GM23338 (cell line): ENCODE results near the gene TFEB. TPM values are rescaled to one million over a fixed set of nuclear protein-coding genes. Genes with fewer than 3 reads are reported as not detected.

Experiments used
- ATAC-seq: fragments of 200-7000 bp; cut with Tn5 transposase; 3 replicates; pipeline ENCODE4 v1.9.1; 2020
- DNase-seq: peaks from one replicate; pipeline ENCODE4 v3.0.0-alpha.2; 2015; ENCODE audit warnings: low spot score
- H2AFZ ChIP-seq: fragments of 200-600 bp; sonication (generic); 2 replicates; pipeline ENCODE4 v1.8.0; 2016; ENCODE audit warnings: antibody characterized with exemption, mild to moderate bottlenecking, moderate library complexity
- H3F3A ChIP-seq: fragments of 200-600 bp; sonication (generic); replicated peaks from 2 replicates; pipeline ENCODE4 v1.8.0; 2017; ENCODE audit warnings: antibody characterized with exemption, mixed run types, low read depth
- H3K27ac ChIP-seq: fragments of 200-600 bp; sonication (generic); 2 replicates; pipeline ENCODE4 v1.6.1; 2016; ENCODE audit warnings: low read depth
- H3K27me3 ChIP-seq: fragments of 200-600 bp; sonication (generic); 2 replicates; pipeline ENCODE4 v1.8.0; 2016; ENCODE audit warnings: mild to moderate bottlenecking, mixed run types, moderate library complexity; ENCODE audit not compliant: insufficient read depth
- H3K36me3 ChIP-seq: fragments of 200-600 bp; sonication (generic); 2 replicates; pipeline ENCODE4 v1.8.0; 2016; ENCODE audit warnings: mild to moderate bottlenecking; ENCODE audit not compliant: insufficient read depth
- H3K4me1 ChIP-seq: fragments of 200-600 bp; sonication (generic); 2 replicates; pipeline ENCODE4 v1.8.0; 2016; ENCODE audit warnings: mild to moderate bottlenecking, moderate library complexity; ENCODE audit not compliant: insufficient read depth
- H3K4me2 ChIP-seq: fragments of 200-600 bp; sonication (generic); 2 replicates; pipeline ENCODE4 v1.7.1; 2017; ENCODE audit warnings: mixed run types
- H3K4me3 ChIP-seq: fragments of 200-600 bp; sonication (generic); 2 replicates; pipeline ENCODE4 v1.6.1; 2016; ENCODE audit warnings: mixed run types
- H3K79me2 ChIP-seq: fragments of 200-600 bp; sonication (generic); replicated peaks from 2 replicates; pipeline ENCODE4 v1.8.0; 2017; ENCODE audit warnings: mild to moderate bottlenecking; ENCODE audit not compliant: insufficient read depth
- H3K9me2 ChIP-seq: fragments of 200-600 bp; sonication (generic); 2 replicates; pipeline ENCODE4 v1.8.0; 2017; ENCODE audit not compliant: insufficient read depth
- H4K20me1 ChIP-seq: fragments of 200-600 bp; sonication (generic); replicated peaks from 2 replicates; pipeline ENCODE4 v1.8.0; 2017; ENCODE audit warnings: mild to moderate bottlenecking; ENCODE audit not compliant: insufficient read depth
- H3K27ac Mint-ChIP-seq: 2 replicates; pipeline ENCODE4 v1.8.0; 2020; ENCODE audit warnings: inconsistent platforms, mild to moderate bottlenecking, moderate library complexity, mixed read lengths
- H3K27me3 Mint-ChIP-seq: 3 replicates; pipeline ENCODE4 v1.8.0; 2022; ENCODE audit warnings: low read depth, mild to moderate bottlenecking, moderate library complexity, mixed read lengths, inconsistent platforms; ENCODE audit not compliant: insufficient read depth, poor library complexity
- H3K36me3 Mint-ChIP-seq: 3 replicates; pipeline ENCODE4 v1.8.0; 2021; ENCODE audit warnings: low read depth, mild to moderate bottlenecking, inconsistent platforms, moderate library complexity, mixed read lengths
- H3K4me1 Mint-ChIP-seq: 3 replicates; pipeline ENCODE4 v1.8.0; 2020; ENCODE audit warnings: mild to moderate bottlenecking, inconsistent platforms, mixed read lengths
- H3K4me3 Mint-ChIP-seq: 3 replicates; pipeline ENCODE4 v1.8.0; 2021; ENCODE audit warnings: moderate library complexity, mild to moderate bottlenecking, inconsistent platforms, mixed read lengths
- H3K9me3 Mint-ChIP-seq: 3 replicates; pipeline ENCODE4 v1.8.0; 2020; ENCODE audit warnings: moderate library complexity, mild to moderate bottlenecking, inconsistent platforms, mixed read lengths
- CREB1 ChIP-seq: fragments of 250-450 bp; sonication (Bioruptor Pico); IDR thresholded peaks from 2 replicates; pipeline ENCODE4 v1.5.0; 2020; ENCODE audit warnings: low read depth, mild to moderate bottlenecking, moderate library complexity
- EZH2 ChIP-seq: fragments of 200-600 bp; sonication (generic); IDR thresholded peaks from one replicate; pipeline ENCODE4 v1.8.0; 2017; ENCODE audit warnings: antibody characterized with exemption, mild to moderate bottlenecking, low read depth; ENCODE audit not compliant: unreplicated experiment
- EZH2phosphoT487 ChIP-seq: fragments of 200-600 bp; sonication (generic); IDR thresholded peaks from one replicate; pipeline ENCODE4 v1.8.1; 2018; ENCODE audit warnings: antibody characterized with exemption; ENCODE audit not compliant: unreplicated experiment
- JUNB ChIP-seq: IDR thresholded peaks from one replicate; pipeline ENCODE4 v1.6.1; 2016; ENCODE audit warnings: antibody characterized with exemption; ENCODE audit not compliant: unreplicated experiment
- NANOG ChIP-seq: IDR thresholded peaks from 2 replicates; pipeline ENCODE4 v1.6.1; 2016; ENCODE audit warnings: antibody characterized with exemption, borderline replicate concordance
- POLR2AphosphoS5 ChIP-seq: IDR thresholded peaks from 2 replicates; pipeline ENCODE4 v1.6.1; 2016; ENCODE audit warnings: antibody characterized with exemption, low read depth
- STAT1 ChIP-seq: IDR thresholded peaks from one replicate; pipeline ENCODE4 v1.6.1; 2016; ENCODE audit warnings: antibody characterized with exemption; ENCODE audit not compliant: unreplicated experiment
- ZNF114 ChIP-seq: fragments of 250-450 bp; sonication (Bioruptor Pico); IDR thresholded peaks from 2 replicates; pipeline ENCODE4 v1.5.0; 2020; ENCODE audit warnings: mild to moderate bottlenecking, moderate library complexity
- ZNF331 ChIP-seq: fragments of 250-450 bp; sonication (Bioruptor Pico); IDR thresholded peaks from 2 replicates; pipeline ENCODE4 v1.5.0; 2020; ENCODE audit warnings: low read depth, mild to moderate bottlenecking, moderate library complexity
- polyA plus RNA-seq: library from polyadenylated mRNA; unstranded; fragments of >200 nt; fragmentation: Nextera tagmentation; extraction: Ambion mirVana; gene quantifications from 2 replicates; pipeline ENCODE4 v1.2.1, GENCODE V29; 2016
- total RNA-seq: library from RNA; depleted of rRNA; stranded (reverse); fragments of >200 nt; shearing (Covaris generic); gene quantifications from 2 replicates; pipeline ENCODE4 v1.2.3, GENCODE V29; 2014
- TF ChIP-seq, protein P1 (sequence below): IDR thresholded peaks from one replicate; pipeline ENCODE4 v1.6.1; 2018; ENCODE audit warnings: antibody characterized with exemption; ENCODE audit not compliant: unreplicated experiment
- TF ChIP-seq, protein P2 (sequence below), 2 experiments: fragments of 200-600 bp in 1 of 2; sonication (generic) in 1 of 2; conservative IDR thresholded peaks; 2 replicates each; pipeline versions ENCODE4 v1.5.1 to v1.6.1; 2016 to 2017; ENCODE audit warnings: antibody characterized with exemption in 2 of 2, low read depth in 2 of 2, mild to moderate bottlenecking in 2 of 2, moderate library complexity in 1 of 2
- TF ChIP-seq, protein P3 (sequence below): fragments of 250-450 bp; sonication (Bioruptor Pico); IDR thresholded peaks from 2 replicates; pipeline ENCODE4 v1.5.0; 2020; ENCODE audit warnings: mild to moderate bottlenecking, moderate library complexity
- TF ChIP-seq, protein P4 (sequence below): IDR thresholded peaks from 2 replicates; pipeline ENCODE4 v1.6.1; 2016; ENCODE audit warnings: antibody characterized with exemption

Gene TFEB
- total and polyA plus RNA-seq, 2 experiments from 2014 or later = 1.3 to 4.3 TPM

DNA sequence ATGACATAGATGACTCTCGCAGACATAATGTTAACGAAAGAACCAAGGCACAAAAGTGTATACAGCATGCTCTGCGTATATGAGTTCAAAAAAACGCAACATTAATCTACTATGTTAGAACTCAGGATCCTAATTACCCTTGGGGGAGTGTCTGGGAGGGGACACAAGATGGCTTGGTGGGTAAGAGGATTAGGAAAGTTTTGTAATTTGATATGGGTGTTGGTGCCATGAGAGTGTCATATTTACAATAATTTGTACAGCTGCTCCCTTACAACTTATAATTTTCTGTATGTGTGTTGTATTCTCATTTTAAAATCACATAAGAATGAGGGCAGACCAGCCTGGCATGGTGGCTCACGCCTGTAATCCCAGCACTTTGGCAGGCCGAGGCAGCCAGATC, 38.6 kb downstream of the TFEB start:
- Histone ChIP-seq H3K27me3 (no peaks in the 10 kb centered on the region), H3K4me3 (no peak overlapping the region), H2AFZ (no peak overlapping the region), H4K20me1 (no peaks in the 10 kb centered on the region), H3K4me1 (no peaks in the 10 kb centered on the region), H3K4me2 (no peak overlapping the region), H3F3A (0 out of 2 replicates have a peak, but pooled peaks cover 3% of the 10 kb centered on the region), H3K9me2 (no peaks in the 10 kb centered on the region), H3K36me3 (no peaks in the 10 kb centered on the region), H3K79me2 (no peaks in the 10 kb centered on the region), H3K27ac (no peak overlapping the region)
- H3K4me1 Mint-ChIP-seq = peaks cover 11% of the 10 kb centered on the region
- TF ChIP-seq ZNF114 (CRISPR knock-in tag) = no peak
- TF ChIP-seq, protein P1, sequence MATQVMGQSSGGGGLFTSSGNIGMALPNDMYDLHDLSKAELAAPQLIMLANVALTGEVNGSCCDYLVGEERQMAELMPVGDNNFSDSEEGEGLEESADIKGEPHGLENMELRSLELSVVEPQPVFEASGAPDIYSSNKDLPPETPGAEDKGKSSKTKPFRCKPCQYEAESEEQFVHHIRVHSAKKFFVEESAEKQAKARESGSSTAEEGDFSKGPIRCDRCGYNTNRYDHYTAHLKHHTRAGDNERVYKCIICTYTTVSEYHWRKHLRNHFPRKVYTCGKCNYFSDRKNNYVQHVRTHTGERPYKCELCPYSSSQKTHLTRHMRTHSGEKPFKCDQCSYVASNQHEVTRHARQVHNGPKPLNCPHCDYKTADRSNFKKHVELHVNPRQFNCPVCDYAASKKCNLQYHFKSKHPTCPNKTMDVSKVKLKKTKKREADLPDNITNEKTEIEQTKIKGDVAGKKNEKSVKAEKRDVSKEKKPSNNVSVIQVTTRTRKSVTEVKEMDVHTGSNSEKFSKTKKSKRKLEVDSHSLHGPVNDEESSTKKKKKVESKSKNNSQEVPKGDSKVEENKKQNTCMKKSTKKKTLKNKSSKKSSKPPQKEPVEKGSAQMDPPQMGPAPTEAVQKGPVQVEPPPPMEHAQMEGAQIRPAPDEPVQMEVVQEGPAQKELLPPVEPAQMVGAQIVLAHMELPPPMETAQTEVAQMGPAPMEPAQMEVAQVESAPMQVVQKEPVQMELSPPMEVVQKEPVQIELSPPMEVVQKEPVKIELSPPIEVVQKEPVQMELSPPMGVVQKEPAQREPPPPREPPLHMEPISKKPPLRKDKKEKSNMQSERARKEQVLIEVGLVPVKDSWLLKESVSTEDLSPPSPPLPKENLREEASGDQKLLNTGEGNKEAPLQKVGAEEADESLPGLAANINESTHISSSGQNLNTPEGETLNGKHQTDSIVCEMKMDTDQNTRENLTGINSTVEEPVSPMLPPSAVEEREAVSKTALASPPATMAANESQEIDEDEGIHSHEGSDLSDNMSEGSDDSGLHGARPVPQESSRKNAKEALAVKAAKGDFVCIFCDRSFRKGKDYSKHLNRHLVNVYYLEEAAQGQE = no peak
- TF ChIP-seq, protein P2, sequence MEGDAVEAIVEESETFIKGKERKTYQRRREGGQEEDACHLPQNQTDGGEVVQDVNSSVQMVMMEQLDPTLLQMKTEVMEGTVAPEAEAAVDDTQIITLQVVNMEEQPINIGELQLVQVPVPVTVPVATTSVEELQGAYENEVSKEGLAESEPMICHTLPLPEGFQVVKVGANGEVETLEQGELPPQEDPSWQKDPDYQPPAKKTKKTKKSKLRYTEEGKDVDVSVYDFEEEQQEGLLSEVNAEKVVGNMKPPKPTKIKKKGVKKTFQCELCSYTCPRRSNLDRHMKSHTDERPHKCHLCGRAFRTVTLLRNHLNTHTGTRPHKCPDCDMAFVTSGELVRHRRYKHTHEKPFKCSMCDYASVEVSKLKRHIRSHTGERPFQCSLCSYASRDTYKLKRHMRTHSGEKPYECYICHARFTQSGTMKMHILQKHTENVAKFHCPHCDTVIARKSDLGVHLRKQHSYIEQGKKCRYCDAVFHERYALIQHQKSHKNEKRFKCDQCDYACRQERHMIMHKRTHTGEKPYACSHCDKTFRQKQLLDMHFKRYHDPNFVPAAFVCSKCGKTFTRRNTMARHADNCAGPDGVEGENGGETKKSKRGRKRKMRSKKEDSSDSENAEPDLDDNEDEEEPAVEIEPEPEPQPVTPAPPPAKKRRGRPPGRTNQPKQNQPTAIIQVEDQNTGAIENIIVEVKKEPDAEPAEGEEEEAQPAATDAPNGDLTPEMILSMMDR (conservative IDR thresholded peaks at IDR 0.05; ENCODE audit: low read depth in 2 of 2) = no peak
- TF ChIP-seq, protein P3, sequence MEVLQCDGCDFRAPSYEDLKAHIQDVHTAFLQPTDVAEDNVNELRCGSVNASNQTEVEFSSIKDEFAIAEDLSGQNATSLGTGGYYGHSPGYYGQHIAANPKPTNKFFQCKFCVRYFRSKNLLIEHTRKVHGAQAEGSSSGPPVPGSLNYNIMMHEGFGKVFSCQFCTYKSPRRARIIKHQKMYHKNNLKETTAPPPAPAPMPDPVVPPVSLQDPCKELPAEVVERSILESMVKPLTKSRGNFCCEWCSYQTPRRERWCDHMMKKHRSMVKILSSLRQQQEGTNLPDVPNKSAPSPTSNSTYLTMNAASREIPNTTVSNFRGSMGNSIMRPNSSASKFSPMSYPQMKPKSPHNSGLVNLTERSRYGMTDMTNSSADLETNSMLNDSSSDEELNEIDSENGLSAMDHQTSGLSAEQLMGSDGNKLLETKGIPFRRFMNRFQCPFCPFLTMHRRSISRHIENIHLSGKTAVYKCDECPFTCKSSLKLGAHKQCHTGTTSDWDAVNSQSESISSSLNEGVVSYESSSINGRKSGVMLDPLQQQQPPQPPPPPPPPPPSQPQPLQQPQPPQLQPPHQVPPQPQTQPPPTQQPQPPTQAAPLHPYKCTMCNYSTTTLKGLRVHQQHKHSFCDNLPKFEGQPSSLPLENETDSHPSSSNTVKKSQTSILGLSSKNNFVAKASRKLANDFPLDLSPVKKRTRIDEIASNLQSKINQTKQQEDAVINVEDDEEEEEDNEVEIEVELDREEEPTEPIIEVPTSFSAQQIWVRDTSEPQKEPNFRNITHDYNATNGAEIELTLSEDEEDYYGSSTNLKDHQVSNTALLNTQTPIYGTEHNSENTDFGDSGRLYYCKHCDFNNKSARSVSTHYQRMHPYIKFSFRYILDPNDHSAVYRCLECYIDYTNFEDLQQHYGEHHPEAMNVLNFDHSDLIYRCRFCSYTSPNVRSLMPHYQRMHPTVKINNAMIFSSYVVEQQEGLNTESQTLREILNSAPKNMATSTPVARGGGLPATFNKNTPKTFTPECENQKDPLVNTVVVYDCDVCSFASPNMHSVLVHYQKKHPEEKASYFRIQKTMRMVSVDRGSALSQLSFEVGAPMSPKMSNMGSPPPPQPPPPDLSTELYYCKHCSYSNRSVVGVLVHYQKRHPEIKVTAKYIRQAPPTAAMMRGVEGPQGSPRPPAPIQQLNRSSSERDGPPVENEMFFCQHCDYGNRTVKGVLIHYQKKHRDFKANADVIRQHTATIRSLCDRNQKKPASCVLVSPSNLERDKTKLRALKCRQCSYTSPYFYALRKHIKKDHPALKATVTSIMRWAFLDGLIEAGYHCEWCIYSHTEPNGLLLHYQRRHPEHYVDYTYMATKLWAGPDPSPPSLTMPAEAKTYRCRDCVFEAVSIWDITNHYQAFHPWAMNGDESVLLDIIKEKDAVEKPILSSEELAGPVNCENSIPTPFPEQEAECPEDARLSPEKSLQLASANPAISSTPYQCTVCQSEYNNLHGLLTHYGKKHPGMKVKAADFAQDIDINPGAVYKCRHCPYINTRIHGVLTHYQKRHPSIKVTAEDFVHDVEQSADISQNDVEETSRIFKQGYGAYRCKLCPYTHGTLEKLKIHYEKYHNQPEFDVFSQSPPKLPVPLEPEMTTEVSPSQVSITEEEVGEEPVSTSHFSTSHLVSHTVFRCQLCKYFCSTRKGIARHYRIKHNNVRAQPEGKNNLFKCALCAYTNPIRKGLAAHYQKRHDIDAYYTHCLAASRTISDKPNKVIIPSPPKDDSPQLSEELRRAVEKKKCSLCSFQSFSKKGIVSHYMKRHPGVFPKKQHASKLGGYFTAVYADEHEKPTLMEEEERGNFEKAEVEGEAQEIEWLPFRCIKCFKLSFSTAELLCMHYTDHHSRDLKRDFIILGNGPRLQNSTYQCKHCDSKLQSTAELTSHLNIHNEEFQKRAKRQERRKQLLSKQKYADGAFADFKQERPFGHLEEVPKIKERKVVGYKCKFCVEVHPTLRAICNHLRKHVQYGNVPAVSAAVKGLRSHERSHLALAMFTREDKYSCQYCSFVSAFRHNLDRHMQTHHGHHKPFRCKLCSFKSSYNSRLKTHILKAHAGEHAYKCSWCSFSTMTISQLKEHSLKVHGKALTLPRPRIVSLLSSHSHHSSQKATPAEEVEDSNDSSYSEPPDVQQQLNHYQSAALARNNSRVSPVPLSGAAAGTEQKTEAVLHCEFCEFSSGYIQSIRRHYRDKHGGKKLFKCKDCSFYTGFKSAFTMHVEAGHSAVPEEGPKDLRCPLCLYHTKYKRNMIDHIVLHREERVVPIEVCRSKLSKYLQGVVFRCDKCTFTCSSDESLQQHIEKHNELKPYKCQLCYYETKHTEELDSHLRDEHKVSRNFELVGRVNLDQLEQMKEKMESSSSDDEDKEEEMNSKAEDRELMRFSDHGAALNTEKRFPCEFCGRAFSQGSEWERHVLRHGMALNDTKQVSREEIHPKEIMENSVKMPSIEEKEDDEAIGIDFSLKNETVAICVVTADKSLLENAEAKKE (CRISPR knock-in tag) = no peak
- TF ChIP-seq POLR2AphosphoS5 = no peak
- TF ChIP-seq, protein P4, sequence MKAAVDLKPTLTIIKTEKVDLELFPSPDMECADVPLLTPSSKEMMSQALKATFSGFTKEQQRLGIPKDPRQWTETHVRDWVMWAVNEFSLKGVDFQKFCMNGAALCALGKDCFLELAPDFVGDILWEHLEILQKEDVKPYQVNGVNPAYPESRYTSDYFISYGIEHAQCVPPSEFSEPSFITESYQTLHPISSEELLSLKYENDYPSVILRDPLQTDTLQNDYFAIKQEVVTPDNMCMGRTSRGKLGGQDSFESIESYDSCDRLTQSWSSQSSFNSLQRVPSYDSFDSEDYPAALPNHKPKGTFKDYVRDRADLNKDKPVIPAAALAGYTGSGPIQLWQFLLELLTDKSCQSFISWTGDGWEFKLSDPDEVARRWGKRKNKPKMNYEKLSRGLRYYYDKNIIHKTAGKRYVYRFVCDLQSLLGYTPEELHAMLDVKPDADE = no peak
- no peak for TF ChIP-seq ZNF331 (CRISPR knock-in tag)
- no peak for TF ChIP-seq EZH2
- TF ChIP-seq NANOG = no peak
- no peak for TF ChIP-seq CREB1 (CRISPR knock-in tag)
- no peak for TF ChIP-seq EZH2phosphoT487
- TF ChIP-seq JUNB = no peak
- TF ChIP-seq STAT1 = no peak
- no peaks in the 10 kb centered on the region for H3K27me3 Mint-ChIP-seq
- DNase-seq = no peak
- H3K27ac Mint-ChIP-seq = no peak overlapping the region
- no peaks in the 10 kb centered on the region for H3K36me3 Mint-ChIP-seq
- no peaks in the 10 kb centered on the region for H3K9me3 Mint-ChIP-seq
- no peak for ATAC-seq
- no peak overlapping the region for H3K4me3 Mint-ChIP-seq
